ENCODE results near the gene NTNG1. TPM values are rescaled to one million over a fixed set of nuclear protein-coding genes. Genes with fewer than 3 reads are reported as not detected.
A peak's percentile ranks its signal among the peaks of the same experiment; 100 is the strongest.

NTNG1 gene
- total and polyA plus RNA-seq, 2 of the 13 experiments (the other 11 are each of a cell fraction or from before 2014, with no cell fraction given): not detected

- TF ChIP-seq, protein P1, sequence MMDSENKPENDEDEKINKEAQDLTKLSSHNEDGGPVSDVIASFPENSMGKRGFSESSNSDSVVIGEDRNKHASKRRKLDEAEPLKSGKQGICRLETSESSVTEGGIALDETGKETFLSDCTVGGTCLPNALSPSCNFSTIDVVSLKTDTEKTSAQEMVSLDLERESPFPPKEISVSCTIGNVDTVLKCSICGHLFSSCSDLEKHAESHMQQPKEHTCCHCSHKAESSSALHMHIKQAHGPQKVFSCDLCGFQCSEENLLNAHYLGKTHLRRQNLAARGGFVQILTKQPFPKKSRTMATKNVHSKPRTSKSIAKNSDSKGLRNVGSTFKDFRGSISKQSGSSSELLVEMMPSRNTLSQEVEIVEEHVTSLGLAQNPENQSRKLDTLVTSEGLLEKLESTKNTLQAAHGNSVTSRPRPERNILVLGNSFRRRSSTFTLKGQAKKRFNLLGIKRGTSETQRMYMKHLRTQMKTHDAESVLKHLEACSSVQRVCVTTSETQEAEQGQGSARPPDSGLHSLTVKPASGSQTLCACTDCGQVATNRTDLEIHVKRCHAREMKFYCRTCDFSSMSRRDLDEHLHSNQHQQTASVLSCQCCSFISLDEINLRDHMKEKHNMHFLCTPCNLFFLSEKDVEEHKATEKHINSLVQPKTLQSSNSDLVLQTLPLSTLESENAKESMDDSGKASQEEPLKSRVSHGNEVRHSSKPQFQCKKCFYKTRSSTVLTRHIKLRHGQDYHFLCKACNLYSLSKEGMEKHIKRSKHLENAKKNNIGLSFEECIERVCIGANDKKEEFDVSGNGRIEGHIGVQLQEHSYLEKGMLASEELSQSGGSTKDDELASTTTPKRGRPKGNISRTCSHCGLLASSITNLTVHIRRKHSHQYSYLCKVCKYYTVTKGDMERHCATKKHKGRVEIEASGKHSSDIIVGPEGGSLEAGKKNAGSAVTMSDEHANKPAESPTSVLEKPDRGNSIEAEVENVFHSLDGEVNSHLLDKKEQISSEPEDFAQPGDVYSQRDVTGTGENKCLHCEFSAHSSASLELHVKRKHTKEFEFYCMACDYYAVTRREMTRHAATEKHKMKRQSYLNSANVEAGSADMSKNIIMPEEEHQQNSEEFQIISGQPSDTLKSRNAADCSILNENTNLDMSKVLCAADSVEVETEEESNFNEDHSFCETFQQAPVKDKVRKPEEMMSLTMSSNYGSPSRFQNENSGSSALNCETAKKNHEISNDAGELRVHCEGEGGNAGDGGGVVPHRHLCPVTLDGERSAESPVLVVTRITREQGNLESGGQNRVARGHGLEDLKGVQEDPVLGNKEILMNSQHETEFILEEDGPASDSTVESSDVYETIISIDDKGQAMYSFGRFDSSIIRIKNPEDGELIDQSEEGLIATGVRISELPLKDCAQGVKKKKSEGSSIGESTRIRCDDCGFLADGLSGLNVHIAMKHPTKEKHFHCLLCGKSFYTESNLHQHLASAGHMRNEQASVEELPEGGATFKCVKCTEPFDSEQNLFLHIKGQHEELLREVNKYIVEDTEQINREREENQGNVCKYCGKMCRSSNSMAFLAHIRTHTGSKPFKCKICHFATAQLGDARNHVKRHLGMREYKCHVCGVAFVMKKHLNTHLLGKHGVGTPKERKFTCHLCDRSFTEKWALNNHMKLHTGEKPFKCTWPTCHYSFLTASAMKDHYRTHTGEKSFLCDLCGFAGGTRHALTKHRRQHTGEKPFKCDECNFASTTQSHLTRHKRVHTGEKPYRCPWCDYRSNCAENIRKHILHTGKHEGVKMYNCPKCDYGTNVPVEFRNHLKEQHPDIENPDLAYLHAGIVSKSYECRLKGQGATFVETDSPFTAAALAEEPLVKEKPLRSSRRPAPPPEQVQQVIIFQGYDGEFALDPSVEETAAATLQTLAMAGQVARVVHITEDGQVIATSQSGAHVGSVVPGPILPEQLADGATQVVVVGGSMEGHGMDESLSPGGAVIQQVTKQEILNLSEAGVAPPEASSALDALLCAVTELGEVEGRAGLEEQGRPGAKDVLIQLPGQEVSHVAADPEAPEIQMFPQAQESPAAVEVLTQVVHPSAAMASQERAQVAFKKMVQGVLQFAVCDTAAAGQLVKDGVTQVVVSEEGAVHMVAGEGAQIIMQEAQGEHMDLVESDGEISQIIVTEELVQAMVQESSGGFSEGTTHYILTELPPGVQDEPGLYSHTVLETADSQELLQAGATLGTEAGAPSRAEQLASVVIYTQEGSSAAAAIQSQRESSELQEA (CRISPR knock-in tag; IDR thresholded peaks at IDR 0.05; ENCODE audit: not compliant biosample characterization): no peak
- TF ChIP-seq RARG (CRISPR knock-in tag; IDR thresholded peaks at IDR 0.05; ENCODE audit: low read depth): no peak
- no peak for TF ChIP-seq ZNF333 (CRISPR knock-in tag; IDR thresholded peaks at IDR 0.05; ENCODE audit: borderline replicate concordance)
- peak; percentile 89 for TF ChIP-seq PHF21A (CRISPR knock-in tag; IDR thresholded peaks at IDR 0.05)
- peak; percentile 74; the same call in 1 of the 2 replicates for TF ChIP-seq ELF3 (CRISPR knock-in tag; IDR thresholded peaks at IDR 0.05)
- TF ChIP-seq, protein P2, sequence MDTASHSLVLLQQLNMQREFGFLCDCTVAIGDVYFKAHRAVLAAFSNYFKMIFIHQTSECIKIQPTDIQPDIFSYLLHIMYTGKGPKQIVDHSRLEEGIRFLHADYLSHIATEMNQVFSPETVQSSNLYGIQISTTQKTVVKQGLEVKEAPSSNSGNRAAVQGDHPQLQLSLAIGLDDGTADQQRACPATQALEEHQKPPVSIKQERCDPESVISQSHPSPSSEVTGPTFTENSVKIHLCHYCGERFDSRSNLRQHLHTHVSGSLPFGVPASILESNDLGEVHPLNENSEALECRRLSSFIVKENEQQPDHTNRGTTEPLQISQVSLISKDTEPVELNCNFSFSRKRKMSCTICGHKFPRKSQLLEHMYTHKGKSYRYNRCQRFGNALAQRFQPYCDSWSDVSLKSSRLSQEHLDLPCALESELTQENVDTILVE (CRISPR knock-in tag; IDR thresholded peaks at IDR 0.05): no peak
- TF ChIP-seq ELF1 (CRISPR knock-in tag; IDR thresholded peaks at IDR 0.05): no peak
- TF ChIP-seq IRF2 (CRISPR knock-in tag; IDR thresholded peaks at IDR 0.05): peak; percentile 50; the same call in 1 of the 2 replicates
- no peak for TF ChIP-seq ARNT2 (CRISPR knock-in tag; IDR thresholded peaks at IDR 0.05; ENCODE audit: low read depth)
- no peak for TF ChIP-seq POLR2A (IDR thresholded peaks at IDR 0.05; ENCODE audit: insufficient read depth in 1 of 2, low read depth in 2 of 2, low read length in 2 of 2)
- TF ChIP-seq, protein P3, sequence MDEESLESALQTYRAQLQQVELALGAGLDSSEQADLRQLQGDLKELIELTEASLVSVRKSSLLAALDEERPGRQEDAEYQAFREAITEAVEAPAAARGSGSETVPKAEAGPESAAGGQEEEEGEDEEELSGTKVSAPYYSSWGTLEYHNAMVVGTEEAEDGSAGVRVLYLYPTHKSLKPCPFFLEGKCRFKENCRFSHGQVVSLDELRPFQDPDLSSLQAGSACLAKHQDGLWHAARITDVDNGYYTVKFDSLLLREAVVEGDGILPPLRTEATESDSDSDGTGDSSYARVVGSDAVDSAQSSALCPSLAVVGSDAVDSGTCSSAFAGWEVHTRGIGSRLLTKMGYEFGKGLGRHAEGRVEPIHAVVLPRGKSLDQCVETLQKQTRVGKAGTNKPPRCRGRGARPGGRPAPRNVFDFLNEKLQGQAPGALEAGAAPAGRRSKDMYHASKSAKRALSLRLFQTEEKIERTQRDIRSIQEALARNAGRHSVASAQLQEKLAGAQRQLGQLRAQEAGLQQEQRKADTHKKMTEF (CRISPR knock-in tag; IDR thresholded peaks at IDR 0.05): peak; percentile 90
- TF ChIP-seq ZNF264 (CRISPR knock-in tag; IDR thresholded peaks at IDR 0.05): no peak
- 0 out of 2 replicates have a peak, but pooled peaks have one; percentile 5 for TF ChIP-seq MAFF (IDR thresholded peaks at IDR 0.05; ENCODE audit: low read depth, low read length)
- TF ChIP-seq, protein P4, sequence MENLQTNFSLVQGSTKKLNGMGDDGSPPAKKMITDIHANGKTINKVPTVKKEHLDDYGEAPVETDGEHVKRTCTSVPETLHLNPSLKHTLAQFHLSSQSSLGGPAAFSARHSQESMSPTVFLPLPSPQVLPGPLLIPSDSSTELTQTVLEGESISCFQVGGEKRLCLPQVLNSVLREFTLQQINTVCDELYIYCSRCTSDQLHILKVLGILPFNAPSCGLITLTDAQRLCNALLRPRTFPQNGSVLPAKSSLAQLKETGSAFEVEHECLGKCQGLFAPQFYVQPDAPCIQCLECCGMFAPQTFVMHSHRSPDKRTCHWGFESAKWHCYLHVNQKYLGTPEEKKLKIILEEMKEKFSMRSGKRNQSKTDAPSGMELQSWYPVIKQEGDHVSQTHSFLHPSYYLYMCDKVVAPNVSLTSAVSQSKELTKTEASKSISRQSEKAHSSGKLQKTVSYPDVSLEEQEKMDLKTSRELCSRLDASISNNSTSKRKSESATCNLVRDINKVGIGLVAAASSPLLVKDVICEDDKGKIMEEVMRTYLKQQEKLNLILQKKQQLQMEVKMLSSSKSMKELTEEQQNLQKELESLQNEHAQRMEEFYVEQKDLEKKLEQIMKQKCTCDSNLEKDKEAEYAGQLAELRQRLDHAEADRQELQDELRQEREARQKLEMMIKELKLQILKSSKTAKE (CRISPR knock-in tag; IDR thresholded peaks at IDR 0.05; ENCODE audit: borderline replicate concordance): peak; percentile 90
- TF ChIP-seq, protein P5, sequence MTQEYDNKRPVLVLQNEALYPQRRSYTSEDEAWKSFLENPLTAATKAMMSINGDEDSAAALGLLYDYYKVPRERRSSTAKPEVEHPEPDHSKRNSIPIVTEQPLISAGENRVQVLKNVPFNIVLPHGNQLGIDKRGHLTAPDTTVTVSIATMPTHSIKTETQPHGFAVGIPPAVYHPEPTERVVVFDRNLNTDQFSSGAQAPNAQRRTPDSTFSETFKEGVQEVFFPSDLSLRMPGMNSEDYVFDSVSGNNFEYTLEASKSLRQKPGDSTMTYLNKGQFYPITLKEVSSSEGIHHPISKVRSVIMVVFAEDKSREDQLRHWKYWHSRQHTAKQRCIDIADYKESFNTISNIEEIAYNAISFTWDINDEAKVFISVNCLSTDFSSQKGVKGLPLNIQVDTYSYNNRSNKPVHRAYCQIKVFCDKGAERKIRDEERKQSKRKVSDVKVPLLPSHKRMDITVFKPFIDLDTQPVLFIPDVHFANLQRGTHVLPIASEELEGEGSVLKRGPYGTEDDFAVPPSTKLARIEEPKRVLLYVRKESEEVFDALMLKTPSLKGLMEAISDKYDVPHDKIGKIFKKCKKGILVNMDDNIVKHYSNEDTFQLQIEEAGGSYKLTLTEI (CRISPR knock-in tag; conservative IDR thresholded peaks at IDR 0.05): no peak
Observed at GRCh38 chr1:107526524-107527198, 385.8 kb downstream of the NTNG1 start (continued).
